GM06990 (cell line): ENCODE measurements around the gene CYP2W1.

Experiments used
- DNase-seq: peaks from one replicate; pipeline ENCODE4 v3.0.0-alpha.2; 2011; ENCODE audit not compliant: insufficient read length; ENCODE audit errors: extremely low read depth
- H3K27me3 ChIP-seq: replicated peaks from 2 replicates; pipeline ENCODE4 v1.6.0; 2011; ENCODE audit warnings: low read length; ENCODE audit not compliant: control insufficient read depth, insufficient read depth
- H3K36me3 ChIP-seq: 2 replicates; pipeline ENCODE4 v1.5.1; 2011; ENCODE audit warnings: low read length; ENCODE audit not compliant: control insufficient read depth, insufficient read depth
- H3K4me3 ChIP-seq: replicated peaks from 2 replicates; pipeline ENCODE4 v1.5.1; 2011; ENCODE audit warnings: low read depth, mild to moderate bottlenecking, control low read depth, low read length
- TF ChIP-seq, protein P1 (sequence below): IDR thresholded peaks from 2 replicates; pipeline ENCODE4 v1.5.1; 2011; ENCODE audit warnings: low read length, control low read depth, mild to moderate bottlenecking, inconsistent platforms; ENCODE audit not compliant: insufficient read depth, poor library complexity, severe bottlenecking

CYP2W1 gene

DNA sequence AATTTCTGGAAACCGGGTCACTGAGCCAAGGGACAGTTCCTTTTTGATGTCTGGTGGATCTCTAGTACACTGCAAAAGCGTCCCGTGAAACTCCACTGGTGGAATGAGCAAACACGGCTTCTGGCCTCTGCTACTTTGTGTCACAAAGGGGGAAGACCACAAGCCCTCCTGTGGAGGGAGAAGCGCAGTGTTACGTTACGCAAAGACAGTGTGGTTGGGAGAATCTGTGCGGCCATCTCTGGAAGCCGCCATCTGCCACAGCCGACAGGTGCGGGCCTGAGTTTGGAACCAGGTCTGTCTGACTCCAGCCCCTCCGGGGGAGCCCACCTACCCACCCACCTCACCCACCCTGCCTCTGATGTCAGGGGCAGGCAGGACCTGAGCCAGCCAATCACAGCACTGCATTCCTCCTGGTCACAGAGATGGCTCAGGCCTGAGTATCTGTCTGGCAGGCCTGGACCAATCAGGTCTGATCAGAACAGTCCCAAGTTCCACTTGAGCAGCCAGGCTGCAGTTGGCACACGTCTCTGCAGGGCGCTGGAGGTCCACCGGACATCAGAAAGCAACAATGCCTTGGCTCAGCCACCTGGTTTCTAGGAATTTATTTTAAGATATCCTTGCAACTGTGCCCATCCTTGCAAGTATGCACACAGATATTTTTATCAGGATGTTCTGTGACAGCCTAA is 3.0 kb upstream of the CYP2W1 start:
- TF ChIP-seq, protein P1, sequence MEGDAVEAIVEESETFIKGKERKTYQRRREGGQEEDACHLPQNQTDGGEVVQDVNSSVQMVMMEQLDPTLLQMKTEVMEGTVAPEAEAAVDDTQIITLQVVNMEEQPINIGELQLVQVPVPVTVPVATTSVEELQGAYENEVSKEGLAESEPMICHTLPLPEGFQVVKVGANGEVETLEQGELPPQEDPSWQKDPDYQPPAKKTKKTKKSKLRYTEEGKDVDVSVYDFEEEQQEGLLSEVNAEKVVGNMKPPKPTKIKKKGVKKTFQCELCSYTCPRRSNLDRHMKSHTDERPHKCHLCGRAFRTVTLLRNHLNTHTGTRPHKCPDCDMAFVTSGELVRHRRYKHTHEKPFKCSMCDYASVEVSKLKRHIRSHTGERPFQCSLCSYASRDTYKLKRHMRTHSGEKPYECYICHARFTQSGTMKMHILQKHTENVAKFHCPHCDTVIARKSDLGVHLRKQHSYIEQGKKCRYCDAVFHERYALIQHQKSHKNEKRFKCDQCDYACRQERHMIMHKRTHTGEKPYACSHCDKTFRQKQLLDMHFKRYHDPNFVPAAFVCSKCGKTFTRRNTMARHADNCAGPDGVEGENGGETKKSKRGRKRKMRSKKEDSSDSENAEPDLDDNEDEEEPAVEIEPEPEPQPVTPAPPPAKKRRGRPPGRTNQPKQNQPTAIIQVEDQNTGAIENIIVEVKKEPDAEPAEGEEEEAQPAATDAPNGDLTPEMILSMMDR, result no peak
- H3K4me3 ChIP-seq, result no peak overlapping the region
- no peaks in the 10 kb centered on the region for H3K27me3 ChIP-seq
- DNase-seq, result no peak
- H3K36me3 ChIP-seq, result no peaks in the 10 kb centered on the region

DNA sequence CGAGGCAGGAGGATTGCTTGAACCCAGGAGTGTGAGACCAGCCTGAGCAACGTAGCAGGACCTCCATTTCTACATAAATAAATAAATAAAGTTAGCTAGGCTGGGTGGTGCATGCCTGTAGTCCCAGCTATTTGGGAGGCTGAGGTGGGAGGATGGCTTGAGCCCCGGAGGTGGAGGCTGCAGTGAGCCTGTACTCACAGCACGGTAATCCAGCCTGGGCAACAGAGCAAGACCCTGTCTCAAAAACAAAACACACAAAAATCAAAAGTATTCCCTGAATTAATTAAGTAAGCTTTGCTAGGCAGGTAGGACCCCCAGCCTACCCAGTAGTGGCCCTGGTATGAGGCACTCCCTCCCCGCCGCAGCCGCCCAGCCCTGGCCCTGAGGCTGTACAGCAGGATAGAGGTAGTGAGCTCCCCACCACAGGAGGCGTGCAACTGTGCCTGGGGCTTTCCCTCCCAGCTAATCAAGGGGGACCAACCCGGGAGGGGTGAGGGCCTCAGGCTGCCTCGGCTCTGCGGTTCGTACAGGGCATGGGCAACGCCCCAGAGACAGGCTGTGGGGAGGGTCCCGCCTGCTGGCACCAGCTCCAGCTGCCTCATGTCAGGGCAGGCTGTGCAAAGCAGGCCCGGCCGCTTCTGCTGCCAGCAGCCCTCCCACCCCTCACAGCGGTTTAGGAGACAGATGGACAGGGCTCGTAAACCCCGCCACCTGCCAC is 1.0 kb upstream of the CYP2W1 start:
- Histone ChIP-seq H3K36me3 (no peaks in the 10 kb centered on the region), H3K27me3 (no peaks in the 10 kb centered on the region; the same call in 1 of the 2 replicates), H3K4me3 (no peak overlapping the region)
- TF ChIP-seq, protein P1, result no peak
- DNase-seq, result no peak

DNA sequence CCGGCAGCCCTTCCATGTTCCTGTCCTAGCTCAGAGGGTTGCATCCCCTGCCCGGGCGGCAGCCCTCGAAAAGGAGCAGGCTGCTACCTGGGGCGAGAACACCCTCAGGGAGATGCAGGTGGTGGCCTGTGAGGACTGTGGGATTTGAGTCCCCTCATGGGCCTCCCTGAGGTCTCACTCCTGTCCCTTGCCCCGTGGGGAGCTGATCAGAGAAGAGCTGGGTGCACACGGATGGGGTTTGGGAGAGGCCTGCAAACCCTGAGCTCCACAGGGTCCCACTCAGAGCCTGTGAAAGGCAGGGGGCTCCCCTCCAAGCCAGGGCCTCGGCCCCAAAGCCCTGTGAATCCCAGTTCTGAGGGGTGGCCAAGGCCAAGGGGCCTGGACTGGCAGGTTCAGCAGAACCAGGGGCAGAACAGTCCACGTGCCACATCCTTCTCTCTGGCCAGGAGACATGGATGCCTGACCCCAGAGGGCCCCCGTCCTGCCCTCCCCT is 424 bp upstream of the CYP2W1 start:
- no peaks in the 10 kb centered on the region for H3K36me3 ChIP-seq
- H3K27me3 ChIP-seq, result no peaks in the 10 kb centered on the region; the same call in 1 of the 2 replicates
- H3K4me3 ChIP-seq, result no peak overlapping the region
- no peak for DNase-seq
- TF ChIP-seq, protein P1, result no peak

DNA sequence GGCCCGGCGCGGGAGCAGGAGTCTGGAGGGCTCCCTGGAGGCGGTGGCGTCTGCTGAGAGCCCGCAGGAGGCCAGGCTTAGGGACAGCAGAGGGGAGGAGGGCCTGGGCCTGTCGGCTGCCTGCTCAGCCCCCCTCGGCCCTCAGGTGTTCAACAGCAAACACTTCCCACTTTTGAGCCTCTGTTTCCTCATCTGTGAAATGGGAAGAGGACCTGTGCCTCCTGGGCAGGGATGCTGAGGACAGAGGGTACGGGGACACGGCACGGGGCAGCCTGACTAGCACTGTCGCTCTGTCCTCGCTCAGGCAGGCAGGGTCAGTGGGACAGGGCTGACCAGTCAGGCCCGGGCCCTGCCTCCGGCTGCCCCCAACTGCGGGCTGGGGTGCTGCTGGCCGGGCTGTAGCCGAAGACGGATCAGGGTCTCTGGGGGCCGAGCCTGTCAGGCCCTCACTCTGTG is 663 bp downstream of the CYP2W1 start:
- no peaks in the 10 kb centered on the region; the same call in 1 of the 2 replicates for H3K27me3 ChIP-seq
- H3K4me3 ChIP-seq, result no peak overlapping the region
- no peaks in the 10 kb centered on the region for H3K36me3 ChIP-seq
- DNase-seq, result no peak
- TF ChIP-seq, protein P1, result no peak

DNA sequence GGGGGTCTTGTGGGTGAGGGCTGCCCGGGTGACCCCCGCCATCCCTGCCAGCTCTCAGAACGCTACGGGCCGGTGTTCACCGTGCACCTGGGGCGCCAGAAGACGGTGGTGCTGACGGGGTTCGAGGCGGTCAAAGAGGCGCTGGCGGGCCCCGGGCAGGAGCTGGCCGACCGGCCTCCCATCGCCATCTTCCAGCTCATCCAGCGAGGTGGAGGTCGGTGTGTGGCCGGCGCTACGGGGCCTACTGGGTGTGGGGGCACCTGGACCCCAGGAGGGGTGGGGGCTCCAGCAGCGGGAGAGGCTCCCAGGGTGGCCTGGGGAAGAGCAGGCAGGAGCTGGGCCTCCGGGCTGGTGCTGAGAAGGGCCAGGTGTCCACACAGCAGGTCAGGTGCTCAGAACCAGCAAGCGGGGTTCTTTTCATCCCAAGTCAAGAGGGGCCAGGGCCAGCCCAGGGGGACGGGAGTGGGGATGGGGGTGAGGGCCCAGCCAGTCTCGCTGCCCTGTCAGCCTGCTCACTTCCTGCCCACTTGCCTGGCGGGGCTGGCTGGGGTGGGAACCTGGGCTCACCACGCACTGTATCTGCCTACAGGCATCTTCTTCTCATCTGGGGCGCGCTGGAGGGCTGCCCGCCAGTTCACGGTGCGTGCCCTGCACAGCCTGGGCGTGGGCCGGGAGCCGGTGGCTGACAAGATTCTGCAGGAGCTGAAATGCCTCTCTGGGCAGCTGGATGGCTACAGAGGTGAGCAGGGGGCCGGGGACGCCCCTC is 1.6 kb downstream of the CYP2W1 start:
- Histone ChIP-seq H3K4me3 (no peak overlapping the region), H3K36me3 (no peaks in the 10 kb centered on the region), H3K27me3 (no peaks in the 10 kb centered on the region; the same call in 1 of the 2 replicates)
- TF ChIP-seq, protein P1, result no peak
- DNase-seq, result no peak
